ENCODE results near the gene TMEM51. TPM values are rescaled to one million over a fixed set of nuclear protein-coding genes. Genes with fewer than 3 reads are reported as not detected.

TMEM51 gene
- total and polyA plus RNA-seq, 2 of the 4 experiments (the other 2 are of a cell fraction) = 2.7 to 10.2 TPM

DNA sequence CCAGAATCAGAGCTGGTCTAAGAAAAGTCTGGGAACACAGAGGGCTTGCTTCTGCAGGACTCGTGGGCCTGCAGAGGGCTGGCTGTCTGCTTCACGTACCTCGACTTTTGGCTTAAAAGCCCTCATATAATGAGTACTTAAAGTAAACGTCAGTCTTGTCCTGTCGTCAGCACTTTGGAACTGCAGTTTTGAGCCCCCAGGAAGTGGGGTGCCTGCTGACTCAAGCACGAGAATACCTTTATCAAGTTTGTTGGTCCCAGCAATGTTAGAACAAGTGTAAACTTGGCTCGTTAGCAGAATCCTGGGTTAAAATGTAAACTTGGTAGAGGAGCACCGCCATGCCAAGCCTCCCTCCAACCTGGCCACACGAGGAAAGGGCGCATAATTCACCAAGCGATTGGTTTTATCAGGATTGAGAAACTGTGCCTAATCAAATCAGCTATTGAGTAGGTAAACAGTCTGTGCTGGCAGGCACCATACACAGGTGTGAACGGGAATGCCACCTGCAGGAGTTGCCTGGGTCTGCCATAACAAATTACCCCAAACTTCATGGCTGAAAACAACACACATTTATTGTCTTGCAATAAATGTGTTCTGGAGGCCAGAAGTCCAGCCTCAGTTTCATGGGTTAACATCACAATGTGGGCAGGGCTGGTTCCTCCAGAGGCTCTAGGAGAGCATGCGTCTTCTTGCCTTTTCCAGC lies 48.5 kb downstream of the TMEM51 start:
- BruUV-seq (replicated peaks) = no TSS peak
- ChIA-PET CTCF (interaction anchor here (1.7 kb wide), 1 partner anchor 49 kb away, joined by 6 read pairs; the partner anchor contains the start of gene TMEM51), POLR2A (ENCODE audit: unreplicated experiment) (no interaction called here)
- Histone ChIP-seq H4K91ac (ENCODE audit: insufficient read depth, low read depth, low read length) (no peak overlapping the region), H2BK120ac (ENCODE audit: low read depth, low read length) (0 out of 2 replicates have a peak overlapping the region, but pooled peaks have one; percentile 57), H3K9me3 (ENCODE audit: control insufficient read depth, insufficient read depth, low read length) (no peaks in the 10 kb centered on the region), H3K27me3 (ENCODE audit: control insufficient read depth, insufficient read depth, low read length) (no peaks in the 10 kb centered on the region), H2AK5ac (ENCODE audit: low read depth, low read length) (0 out of 2 replicates have a peak overlapping the region, but pooled peaks have one; percentile 35), H2BK15ac (ENCODE audit: low read depth, low read length) (peak overlapping the region; percentile 76; the same call in 1 of the 3 replicates), H3K4me2 (ENCODE audit: low read depth, low read length) (no peak overlapping the region), H3K23ac (ENCODE audit: low read depth, low read length) (no peak overlapping the region), H3K4me1 (ENCODE audit: control insufficient read depth, insufficient read depth, low read length) (peaks cover 25% of the 10 kb centered on the region), H2BK20ac (ENCODE audit: low read depth, low read length) (no peak overlapping the region; the same call in 1 of the 2 replicates), H2BK5ac (ENCODE audit: low read depth, low read length, poor library complexity, severe bottlenecking) (no peak overlapping the region), H2AK9ac (replicated peaks; ENCODE audit: low read depth, low read length, poor library complexity) (no peak overlapping the region), H3K14ac (replicated peaks; ENCODE audit: low read depth, low read length) (no peak overlapping the region), H3K79me1 (ENCODE audit: low read depth in 1 of 2, low read length in 2 of 2) (peaks cover 34 to 61% of the 10 kb centered on the region in 2 experiments; a peak in 3 of 4 replicates), H3K4me3 (ENCODE audit: insufficient read depth, low read depth, low read length) (no peak overlapping the region), H2AFZ (replicated peaks; ENCODE audit: low read length, poor library complexity) (no peak overlapping the region), H4K8ac (ENCODE audit: low read depth in 2 of 2, low read length in 2 of 2) (no peak overlapping the region), H3K18ac (ENCODE audit: low read depth, low read length) (peak overlapping the region; percentile 61; the same call in 1 of the 2 replicates), H4K5ac (ENCODE audit: low read depth, low read length) (no peak overlapping the region; the same call in 1 of the 2 replicates), H3K56ac (ENCODE audit: extremely low read depth, insufficient read depth, low read length) (no peak overlapping the region), H3K9me1 (ENCODE audit: insufficient read depth, low read length) (peaks cover 8% of the 10 kb centered on the region; the same call in 1 of the 2 replicates), H3K36me3 (ENCODE audit: control insufficient read depth, insufficient read depth, low read length) (peaks cover 7% of the 10 kb centered on the region; the same call in 1 of the 2 replicates), H3K9ac (ENCODE audit: low read depth, low read length) (no peak overlapping the region), H3K27ac (ENCODE audit: insufficient read depth, low read length) (no peak overlapping the region), H3K4ac (ENCODE audit: low read depth, low read length) (peak overlapping the region; percentile 67; the same call in 1 of the 2 replicates), H4K20me1 (ENCODE audit: insufficient read depth, low read length) (peaks cover 30% of the 10 kb centered on the region; the same call in 1 of the 2 replicates)
- WGBS, 2 experiments (ENCODE audit: extremely low coverage in 2 of 2, insufficient read length in 1 of 2) = 84% methylated on average over 6 of the region's 13 CpGs; no CpG with 5 or more reads in 1 of the 2 experiments
- intact Hi-C loops (cut with micrococcal nuclease) = no loop called here
- TF ChIP-seq, protein P1, sequence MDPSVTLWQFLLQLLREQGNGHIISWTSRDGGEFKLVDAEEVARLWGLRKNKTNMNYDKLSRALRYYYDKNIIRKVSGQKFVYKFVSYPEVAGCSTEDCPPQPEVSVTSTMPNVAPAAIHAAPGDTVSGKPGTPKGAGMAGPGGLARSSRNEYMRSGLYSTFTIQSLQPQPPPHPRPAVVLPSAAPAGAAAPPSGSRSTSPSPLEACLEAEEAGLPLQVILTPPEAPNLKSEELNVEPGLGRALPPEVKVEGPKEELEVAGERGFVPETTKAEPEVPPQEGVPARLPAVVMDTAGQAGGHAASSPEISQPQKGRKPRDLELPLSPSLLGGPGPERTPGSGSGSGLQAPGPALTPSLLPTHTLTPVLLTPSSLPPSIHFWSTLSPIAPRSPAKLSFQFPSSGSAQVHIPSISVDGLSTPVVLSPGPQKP (IDR thresholded peaks at IDR 0.05; ENCODE audit: borderline replicate concordance, low read depth, low read length) = no peak
- TF ChIP-seq RCOR1 (IDR thresholded peaks at IDR 0.05; ENCODE audit: insufficient replicate concordance, low read length) = no peak
- TF ChIP-seq RFX5 (IDR thresholded peaks at IDR 0.05; ENCODE audit: low read depth, low read length) = no peak
- no peak for TF ChIP-seq MAZ (IDR thresholded peaks at IDR 0.05; ENCODE audit: borderline replicate concordance, low read depth, low read length)
- no peak for TF ChIP-seq MXI1 (IDR thresholded peaks at IDR 0.05; ENCODE audit: borderline replicate concordance, low read depth, low read length)
- no peak for DNase-seq
- no peak for ATAC-seq (ENCODE audit: low read depth)
- dilution Hi-C loops (cut with HindIII; ENCODE audit: low sequenced_read_pairs, unreplicated experiment) = no loop called here
- in situ Hi-C loops (cut with MboI; ENCODE audit: low sequenced_read_pairs) = no loop called here

Data from IMR-90 (cell line).